Neural progenitor cell (in vitro differentiated cells): ENCODE measurements around the gene JMJD7. TPM values are rescaled to one million over a fixed set of nuclear protein-coding genes. Genes with fewer than 3 reads are reported as not detected.

Experiments used
- DNase-seq: peaks from one replicate; pipeline ENCODE4 v3.0.0-alpha.2; 2016; ENCODE audit warnings: low spot score
- H2AFZ ChIP-seq: fragments of 200-600 bp; sonication (generic); replicated peaks from 2 replicates; pipeline ENCODE4 v1.6.1; 2016; ENCODE audit warnings: antibody characterized with exemption
- H3F3A ChIP-seq: fragments of 200-600 bp; sonication (generic); 2 replicates; pipeline ENCODE4 v1.6.1; 2016; ENCODE audit warnings: antibody characterized with exemption, low read depth
- H3K27ac ChIP-seq: fragments of 200-600 bp; sonication (generic); 2 replicates; pipeline ENCODE4 v1.5.1; 2016; ENCODE audit warnings: mild to moderate bottlenecking
- H3K27me3 ChIP-seq: fragments of 200-600 bp; sonication (generic); 2 replicates; pipeline ENCODE4 v1.6.1; 2016; ENCODE audit warnings: mild to moderate bottlenecking, moderate library complexity
- H3K36me3 ChIP-seq: fragments of 200-600 bp; sonication (generic); 2 replicates; pipeline ENCODE4 v1.5.1; 2016
- H3K4me1 ChIP-seq: fragments of 200-600 bp; sonication (generic); 2 replicates; pipeline ENCODE4 v1.6.1; 2016; ENCODE audit warnings: mixed run types
- H3K4me2 ChIP-seq: fragments of 200-600 bp; sonication (generic); 2 replicates; pipeline ENCODE4 v1.6.1; 2016
- H3K4me3 ChIP-seq: fragments of 200-600 bp; sonication (generic); 2 replicates; pipeline ENCODE4 v1.5.1; 2016
- H3K79me2 ChIP-seq: fragments of 200-600 bp; sonication (generic); 2 replicates; pipeline ENCODE4 v1.6.1; 2016; ENCODE audit warnings: low read depth
- H3K9ac ChIP-seq: fragments of 200-600 bp; sonication (generic); 2 replicates; pipeline ENCODE4 v1.6.1; 2016
- H3K9me3 ChIP-seq: fragments of 200-600 bp; sonication (generic); 2 replicates; pipeline ENCODE4 v1.5.1; 2016; ENCODE audit warnings: low read depth
- H4K20me1 ChIP-seq: fragments of 200-600 bp; sonication (generic); 2 replicates; pipeline ENCODE4 v1.6.1; 2016; ENCODE audit warnings: low read depth
- H3K27ac Mint-ChIP-seq: 3 replicates; pipeline ENCODE4 v1.8.0; 2021; ENCODE audit warnings: mixed read lengths
- H3K27me3 Mint-ChIP-seq: 2 replicates; pipeline ENCODE4 v1.8.0; 2022; ENCODE audit warnings: low read depth, mild to moderate bottlenecking, inconsistent platforms, moderate library complexity, mixed read lengths; ENCODE audit not compliant: insufficient read depth
- H3K36me3 Mint-ChIP-seq: 3 replicates; pipeline ENCODE4 v1.8.0; 2021; ENCODE audit warnings: mixed read lengths
- H3K4me1 Mint-ChIP-seq: 3 replicates; pipeline ENCODE4 v1.8.0; 2021; ENCODE audit warnings: mixed read lengths
- H3K4me3 Mint-ChIP-seq: 3 replicates; pipeline ENCODE4 v1.8.0; 2021; ENCODE audit warnings: mild to moderate bottlenecking, moderate library complexity, mixed read lengths
- H3K9me3 Mint-ChIP-seq: 3 replicates; pipeline ENCODE4 v1.8.0; 2020; ENCODE audit warnings: mixed read lengths
- CTCF ChIP-seq: fragments of 200-600 bp; sonication (generic); IDR thresholded peaks from 2 replicates; pipeline ENCODE4 v1.5.1; 2017; ENCODE audit warnings: antibody characterized with exemption, mild to moderate bottlenecking
- EZH2 ChIP-seq: fragments of 200-600 bp; sonication (generic); IDR thresholded peaks from 2 replicates; pipeline ENCODE4 v1.6.1; 2017; ENCODE audit warnings: antibody characterized with exemption, mild to moderate bottlenecking, moderate library complexity
- EZH2phosphoT487 ChIP-seq: fragments of 200-600 bp; sonication (generic); IDR thresholded peaks from 2 replicates; pipeline ENCODE4 v1.6.1; 2017; ENCODE audit warnings: antibody characterized with exemption
- total RNA-seq: library from RNA; depleted of rRNA; stranded (reverse); fragments of >200 nt; gene quantifications from 2 replicates; pipeline ENCODE4 v1.2.3, GENCODE V29; 2015; ENCODE audit warnings: low replicate concordance

JMJD7 gene
- total RNA-seq, 1 donor from 2014 or later: 13.4 TPM

DNA sequence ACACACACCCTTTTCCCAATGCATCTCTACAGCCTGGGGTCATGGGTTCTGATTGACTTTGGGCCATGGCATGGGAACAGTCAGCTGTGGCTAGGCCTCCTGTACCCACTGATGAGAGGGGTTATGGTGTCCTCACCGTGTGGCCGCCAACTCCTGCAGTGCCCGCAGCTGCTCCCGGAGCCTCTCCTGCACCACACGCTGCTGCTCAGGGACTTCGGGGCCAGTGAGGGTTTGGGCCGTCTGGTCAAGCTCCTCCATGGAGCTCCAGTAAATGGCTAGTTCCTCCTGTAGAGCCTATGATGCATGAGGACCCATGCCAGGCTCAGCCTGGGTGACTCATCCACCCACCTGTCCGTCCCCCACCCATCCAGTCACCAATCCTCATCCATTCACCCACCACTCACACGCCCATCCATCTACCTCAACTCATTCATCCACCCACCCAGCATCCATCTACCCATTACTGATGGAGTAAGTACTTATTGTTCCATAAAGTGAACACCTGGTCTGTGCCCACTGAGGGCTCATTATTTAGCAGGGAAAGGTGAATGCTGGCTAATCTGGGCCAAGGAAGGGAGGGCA, 44.4 kb downstream of the JMJD7 start:
- no peaks in the 10 kb centered on the region for H3K27me3 ChIP-seq
- H3K9me3 Mint-ChIP-seq: no peaks in the 10 kb centered on the region

DNA sequence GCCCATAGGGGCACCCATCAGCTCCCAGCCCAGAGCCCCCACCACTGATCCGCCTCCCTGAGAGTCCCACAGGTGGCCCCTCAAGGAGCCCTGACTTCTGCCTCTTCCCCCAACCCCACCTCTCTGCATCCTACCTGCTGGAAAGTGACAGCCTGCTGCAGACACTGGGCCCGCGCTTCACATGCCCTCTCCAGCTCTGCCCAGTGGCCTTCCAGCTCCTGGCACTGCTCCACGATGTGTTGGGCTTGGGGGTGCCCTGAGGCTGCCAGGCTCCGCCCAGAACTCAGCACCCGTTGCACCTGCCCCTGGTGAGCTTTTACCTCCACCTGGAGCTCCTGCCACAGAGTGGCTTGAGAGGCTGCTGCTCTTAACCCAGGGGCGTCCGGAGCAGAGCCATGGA, 45.8 kb downstream of the JMJD7 start:
- no peaks in the 10 kb centered on the region for H3K36me3 ChIP-seq

More for the DNA sequence above, 44.4 kb downstream of the JMJD7 start:
- H3K36me3 Mint-ChIP-seq: no peaks in the 10 kb centered on the region
- no peaks in the 10 kb centered on the region for H3K36me3 ChIP-seq
- no peak overlapping the region for H3K4me3 ChIP-seq
- H3K27ac Mint-ChIP-seq: peak overlapping the region; percentile 21
- H3K4me1 Mint-ChIP-seq: peaks cover 20% of the 10 kb centered on the region
- H3K9ac ChIP-seq: no peak overlapping the region
- DNase-seq: no peak
- no peaks in the 10 kb centered on the region for H3K79me2 ChIP-seq
- H3K9me3 ChIP-seq: no peaks in the 10 kb centered on the region
- H3F3A ChIP-seq: no peaks in the 10 kb centered on the region
- H4K20me1 ChIP-seq: no peaks in the 10 kb centered on the region
- H3K4me3 Mint-ChIP-seq: no peak overlapping the region
- TF ChIP-seq CTCF (no peak), EZH2phosphoT487 (no peak), EZH2 (no peak)
- H3K4me1 ChIP-seq: no peaks in the 10 kb centered on the region
- H3K4me2 ChIP-seq: no peak overlapping the region
- no peak overlapping the region for H2AFZ ChIP-seq
- peaks cover 16% of the 10 kb centered on the region for H3K27me3 Mint-ChIP-seq
- no peak overlapping the region for H3K27ac ChIP-seq

DNA sequence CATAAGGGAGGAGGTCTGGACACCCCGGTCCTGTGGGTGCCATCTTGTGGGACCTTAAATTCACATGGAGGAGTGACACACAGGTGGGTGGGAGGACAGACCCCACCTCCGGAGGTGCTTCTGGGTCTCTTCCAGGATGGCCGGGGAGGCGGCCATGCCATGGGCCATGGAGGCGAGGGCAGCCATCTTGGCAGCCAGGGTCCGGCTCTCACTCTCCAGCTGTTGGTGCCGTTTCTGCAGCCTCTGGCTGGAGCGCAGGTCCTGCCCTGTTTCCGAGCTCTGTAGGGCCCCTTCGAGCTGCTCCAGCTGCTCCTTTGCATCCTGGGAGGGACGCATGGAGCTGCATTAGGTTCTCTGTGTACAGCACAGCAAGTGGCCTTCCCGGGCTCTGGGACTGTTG, 46.8 kb downstream of the JMJD7 start:
- H3K4me1 ChIP-seq: no peaks in the 10 kb centered on the region
- no peaks in the 10 kb centered on the region for H3K79me2 ChIP-seq
- peaks cover 9% of the 10 kb centered on the region for H3K27me3 Mint-ChIP-seq
- H3K27ac Mint-ChIP-seq: no peak overlapping the region
- H3K4me2 ChIP-seq: no peak overlapping the region
- H2AFZ ChIP-seq: no peak overlapping the region
- no peaks in the 10 kb centered on the region for H3K36me3 ChIP-seq
- peaks cover 9% of the 10 kb centered on the region for H3K4me1 Mint-ChIP-seq
- H4K20me1 ChIP-seq: no peaks in the 10 kb centered on the region
- H3K36me3 Mint-ChIP-seq: no peaks in the 10 kb centered on the region
- DNase-seq: no peak
- H3K9me3 ChIP-seq: no peaks in the 10 kb centered on the region
- no peak overlapping the region for H3K9ac ChIP-seq
- H3F3A ChIP-seq: no peaks in the 10 kb centered on the region
- H3K27ac ChIP-seq: no peak overlapping the region
- no peak overlapping the region for H3K4me3 ChIP-seq
- peaks cover 7% of the 10 kb centered on the region for H3K27me3 ChIP-seq
- H3K4me3 Mint-ChIP-seq: no peak overlapping the region
- no peaks in the 10 kb centered on the region for H3K9me3 Mint-ChIP-seq
- TF ChIP-seq EZH2phosphoT487: no peak
- TF ChIP-seq CTCF: no peak
- TF ChIP-seq EZH2: no peak

More for the DNA sequence above, 45.8 kb downstream of the JMJD7 start:
- peaks cover 8% of the 10 kb centered on the region for H3K27me3 Mint-ChIP-seq
- no peak for DNase-seq
- no peaks in the 10 kb centered on the region for H3K9me3 Mint-ChIP-seq
- Histone ChIP-seq H3K27me3 (no peaks in the 10 kb centered on the region), H3K9ac (no peak overlapping the region), H3K4me2 (no peak overlapping the region), H3K9me3 (no peaks in the 10 kb centered on the region), H3F3A (no peaks in the 10 kb centered on the region), H3K79me2 (no peaks in the 10 kb centered on the region), H3K4me3 (no peak overlapping the region), H2AFZ (no peak overlapping the region), H3K27ac (no peak overlapping the region), H3K4me1 (no peaks in the 10 kb centered on the region), H4K20me1 (no peaks in the 10 kb centered on the region)
- H3K36me3 Mint-ChIP-seq: no peaks in the 10 kb centered on the region
- H3K27ac Mint-ChIP-seq: no peak overlapping the region
- peaks cover 13% of the 10 kb centered on the region for H3K4me1 Mint-ChIP-seq
- H3K4me3 Mint-ChIP-seq: no peak overlapping the region
- TF ChIP-seq CTCF (no peak), EZH2phosphoT487 (no peak), EZH2 (no peak)
